ENCODE measurements around the gene UBAC2. TPM values are rescaled to one million over a fixed set of nuclear protein-coding genes. Genes with fewer than 3 reads are reported as not detected.

Gene UBAC2
- total RNA-seq, 4 donors from 2014 or later, result 43.5 to 59.6 (median 52.0) TPM

GRCh38 chr13:99265162-99265800 is 64.6 kb downstream of the UBAC2 start:
- Histone ChIP-seq H3K27me3 (no peaks in the 10 kb centered on the region), H3K4me1 (peaks cover 0 to 21% (median 3%) of the 10 kb centered on the region in 4 donors), H3K9me3 (no peaks in the 10 kb centered on the region), H3K4me3 (no peak overlapping the region), H3K36me3 (peaks cover 0 to 8% (median 0%) of the 10 kb centered on the region in 3 donors), H3K27ac (no peak overlapping the region)
- 79 to 82% methylated on average over 8 of the region's 8 CpGs for WGBS, 2 donors
- no peak for DNase-seq (ENCODE audit: low spot score in 2 of 2)
- TF ChIP-seq CTCF (IDR thresholded peaks at IDR 0.05) (no peak), POLR2A (IDR thresholded peaks at IDR 0.05) (no peak), EP300 (IDR thresholded peaks at IDR 0.05) (no peak)

GRCh38 chr13:99265821-99266426 is 65.3 kb downstream of the UBAC2 start:
- no peaks in the 10 kb centered on the region for H3K27me3 ChIP-seq
- 38 to 39% methylated on average over 3 of the region's 3 CpGs for WGBS, 2 donors
- H3K27ac ChIP-seq, result no peak overlapping the region
- H3K4me3 ChIP-seq, result no peak overlapping the region
- DNase-seq (ENCODE audit: low spot score in 2 of 2), result no peak
- H3K36me3 ChIP-seq, result peaks cover 0 to 8% (median 0%) of the 10 kb centered on the region in 3 donors
- TF ChIP-seq EP300 (IDR thresholded peaks at IDR 0.05) (no peak), CTCF (IDR thresholded peaks at IDR 0.05) (peak; percentile 38 to 54 (median 45))
- H3K4me1 ChIP-seq, result peaks cover 0 to 15% (median 3%) of the 10 kb centered on the region in 4 donors
- no peaks in the 10 kb centered on the region for H3K9me3 ChIP-seq

GRCh38 chr13:99266827-99267226 is 66.2 kb downstream of the UBAC2 start:
- no peak overlapping the region for H3K4me3 ChIP-seq
- H3K36me3 ChIP-seq, result peaks cover 0 to 8% (median 0%) of the 10 kb centered on the region in 3 donors
- 86 to 88% methylated on average over 6 of the region's 6 CpGs for WGBS, 2 donors
- TF ChIP-seq EP300 (IDR thresholded peaks at IDR 0.05), result no peak
- no peak for TF ChIP-seq POLR2A (IDR thresholded peaks at IDR 0.05)
- TF ChIP-seq CTCF (IDR thresholded peaks at IDR 0.05), result no peak
- H3K27ac ChIP-seq, result no peak overlapping the region
- no peak for DNase-seq (ENCODE audit: low spot score in 2 of 2)
- no peaks in the 10 kb centered on the region for H3K27me3 ChIP-seq
- no peaks in the 10 kb centered on the region for H3K9me3 ChIP-seq
- H3K4me1 ChIP-seq, result peaks cover 0 to 13% (median 5%) of the 10 kb centered on the region in 4 donors

- no peaks in the 10 kb centered on the region for H3K27me3 ChIP-seq
- TF ChIP-seq EP300 (IDR thresholded peaks at IDR 0.05) (no peak), POLR2A (IDR thresholded peaks at IDR 0.05) (no peak), CTCF (IDR thresholded peaks at IDR 0.05) (no peak)
- DNase-seq (ENCODE audit: low spot score in 2 of 2), result no peak
- H3K4me1 ChIP-seq, result peaks cover 0 to 14% (median 7%) of the 10 kb centered on the region in 4 donors
- no peak overlapping the region for H3K27ac ChIP-seq
- peaks cover 0 to 16% (median 0%) of the 10 kb centered on the region in 3 donors for H3K36me3 ChIP-seq
- 92 to 96% methylated on average over 4 of the region's 4 CpGs for WGBS, 2 donors
- H3K9me3 ChIP-seq, result peaks cover 0 to 5% (median 0%) of the 10 kb centered on the region in 4 donors
- no peak overlapping the region for H3K4me3 ChIP-seq
Measured at GRCh38 chr13:99267927-99268326, 67.3 kb downstream of the UBAC2 start.

- peaks cover 0 to 5% (median 0%) of the 10 kb centered on the region in 4 donors for H3K9me3 ChIP-seq
- no peaks in the 10 kb centered on the region for H3K27me3 ChIP-seq
- H3K36me3 ChIP-seq, result peaks cover 0 to 16% (median 0%) of the 10 kb centered on the region in 3 donors
- no peak for DNase-seq (ENCODE audit: low spot score in 2 of 2)
- H3K4me1 ChIP-seq, result peaks cover 0 to 14% (median 6%) of the 10 kb centered on the region in 4 donors
- H3K27ac ChIP-seq, result no peak overlapping the region
- TF ChIP-seq POLR2A (IDR thresholded peaks at IDR 0.05) (no peak), CTCF (IDR thresholded peaks at IDR 0.05) (no peak), EP300 (IDR thresholded peaks at IDR 0.05) (no peak)
- no peak overlapping the region for H3K4me3 ChIP-seq
- 80 to 87% methylated on average over 3 of the region's 3 CpGs for WGBS, 2 donors
Measured at GRCh38 chr13:99268822-99269221, 68.2 kb downstream of the UBAC2 start.

Data from tibial nerve (tissue), 4 donors.